Ishikawa (cell line): ENCODE data around the gene TLR4.

Experiments used
- CEBPB ChIP-seq: IDR thresholded peaks from 2 replicates; pipeline ENCODE4 v1.6.1; 2012
- CREB1 ChIP-seq: IDR thresholded peaks from 2 replicates; pipeline ENCODE4 v1.6.1; 2012; ENCODE audit warnings: low read depth
- EGR1 ChIP-seq: IDR thresholded peaks from 2 replicates; pipeline ENCODE4 v1.6.1; 2012
- EP300 ChIP-seq: IDR thresholded peaks from 2 replicates; pipeline ENCODE4 v1.6.1; 2012; ENCODE audit warnings: borderline replicate concordance
- FOXM1 ChIP-seq: IDR thresholded peaks from 2 replicates; pipeline ENCODE4 v1.6.1; 2012; ENCODE audit warnings: low read depth, borderline replicate concordance
- MAX ChIP-seq: IDR thresholded peaks from 2 replicates; pipeline ENCODE4 v1.6.1; 2012
- NFIC ChIP-seq: IDR thresholded peaks from 2 replicates; pipeline ENCODE4 v1.6.1; 2012
- RAD21 ChIP-seq: IDR thresholded peaks from 2 replicates; pipeline ENCODE4 v1.6.1; 2012; ENCODE audit warnings: low read depth
- TAF1 ChIP-seq: IDR thresholded peaks from 2 replicates; pipeline ENCODE4 v1.6.1; 2012; ENCODE audit warnings: low read depth, mild to moderate bottlenecking
- TCF12 ChIP-seq: IDR thresholded peaks from 2 replicates; pipeline ENCODE4 v1.6.1; 2012; ENCODE audit warnings: low read depth
- TEAD4 ChIP-seq: IDR thresholded peaks from 2 replicates; pipeline ENCODE4 v1.6.1; 2012
- YY1 ChIP-seq: IDR thresholded peaks from 2 replicates; pipeline ENCODE4 v1.6.1; 2012; ENCODE audit warnings: low read depth
- ZBTB7A ChIP-seq: IDR thresholded peaks from 2 replicates; pipeline ENCODE4 v1.6.1; 2012; ENCODE audit warnings: low read depth
- TF ChIP-seq, protein P1 (sequence below): IDR thresholded peaks from 2 replicates; pipeline ENCODE4 v1.6.1; 2012
- TF ChIP-seq, protein P2 (sequence below): IDR thresholded peaks from 2 replicates; pipeline ENCODE4 v1.6.1; 2012; ENCODE audit warnings: low read depth, mild to moderate bottlenecking

Gene TLR4

GRCh38 chr9:117706421-117707116 is 2.4 kb downstream of the TLR4 start:
- TF ChIP-seq, protein P1, sequence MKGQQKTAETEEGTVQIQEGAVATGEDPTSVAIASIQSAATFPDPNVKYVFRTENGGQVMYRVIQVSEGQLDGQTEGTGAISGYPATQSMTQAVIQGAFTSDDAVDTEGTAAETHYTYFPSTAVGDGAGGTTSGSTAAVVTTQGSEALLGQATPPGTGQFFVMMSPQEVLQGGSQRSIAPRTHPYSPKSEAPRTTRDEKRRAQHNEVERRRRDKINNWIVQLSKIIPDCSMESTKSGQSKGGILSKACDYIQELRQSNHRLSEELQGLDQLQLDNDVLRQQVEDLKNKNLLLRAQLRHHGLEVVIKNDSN: no peak
- TF ChIP-seq MAX (no peak), ZBTB7A (no peak), NFIC (no peak), TCF12 (no peak), EP300 (no peak), CEBPB (no peak), TAF1 (no peak)

DNA sequence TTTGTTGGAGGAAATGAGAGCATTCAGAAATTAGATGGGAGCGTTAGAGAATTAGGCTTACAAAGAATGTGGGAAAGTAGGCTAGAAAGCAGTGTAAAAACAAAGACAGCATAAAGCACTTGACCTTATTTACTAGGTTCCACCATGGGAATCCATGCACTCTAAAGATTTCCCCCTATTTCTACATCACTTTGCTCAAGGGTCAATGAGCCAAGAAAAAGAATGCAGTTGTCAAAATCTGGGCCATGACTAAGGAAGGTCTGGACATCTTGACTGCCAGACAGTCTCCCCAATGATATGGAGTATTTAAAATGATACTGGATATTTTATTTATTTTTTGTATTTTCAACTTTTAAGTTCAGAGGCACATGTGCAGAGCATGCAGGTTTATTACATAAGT is 3.4 kb downstream of the TLR4 start:
- TF ChIP-seq NFIC (no peak), EP300 (no peak), CEBPB (no peak), TEAD4 (no peak), RAD21 (no peak)

GRCh38 chr9:117709936-117710335 is 5.7 kb downstream of the TLR4 start:
- no peak for TF ChIP-seq RAD21
- TF ChIP-seq CREB1: no peak
- TF ChIP-seq TAF1: no peak

DNA sequence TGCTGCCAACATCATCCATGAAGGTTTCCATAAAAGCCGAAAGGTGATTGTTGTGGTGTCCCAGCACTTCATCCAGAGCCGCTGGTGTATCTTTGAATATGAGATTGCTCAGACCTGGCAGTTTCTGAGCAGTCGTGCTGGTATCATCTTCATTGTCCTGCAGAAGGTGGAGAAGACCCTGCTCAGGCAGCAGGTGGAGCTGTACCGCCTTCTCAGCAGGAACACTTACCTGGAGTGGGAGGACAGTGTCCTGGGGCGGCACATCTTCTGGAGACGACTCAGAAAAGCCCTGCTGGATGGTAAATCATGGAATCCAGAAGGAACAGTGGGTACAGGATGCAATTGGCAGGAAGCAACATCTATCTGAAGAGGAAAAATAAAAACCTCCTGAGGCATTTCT is 10.1 kb downstream of the TLR4 start:
- TF ChIP-seq TCF12: no peak
- TF ChIP-seq, protein P1: no peak
- TF ChIP-seq FOXM1: no peak
- no peak for TF ChIP-seq NFIC
- no peak for TF ChIP-seq MAX

- TF ChIP-seq, protein P2, sequence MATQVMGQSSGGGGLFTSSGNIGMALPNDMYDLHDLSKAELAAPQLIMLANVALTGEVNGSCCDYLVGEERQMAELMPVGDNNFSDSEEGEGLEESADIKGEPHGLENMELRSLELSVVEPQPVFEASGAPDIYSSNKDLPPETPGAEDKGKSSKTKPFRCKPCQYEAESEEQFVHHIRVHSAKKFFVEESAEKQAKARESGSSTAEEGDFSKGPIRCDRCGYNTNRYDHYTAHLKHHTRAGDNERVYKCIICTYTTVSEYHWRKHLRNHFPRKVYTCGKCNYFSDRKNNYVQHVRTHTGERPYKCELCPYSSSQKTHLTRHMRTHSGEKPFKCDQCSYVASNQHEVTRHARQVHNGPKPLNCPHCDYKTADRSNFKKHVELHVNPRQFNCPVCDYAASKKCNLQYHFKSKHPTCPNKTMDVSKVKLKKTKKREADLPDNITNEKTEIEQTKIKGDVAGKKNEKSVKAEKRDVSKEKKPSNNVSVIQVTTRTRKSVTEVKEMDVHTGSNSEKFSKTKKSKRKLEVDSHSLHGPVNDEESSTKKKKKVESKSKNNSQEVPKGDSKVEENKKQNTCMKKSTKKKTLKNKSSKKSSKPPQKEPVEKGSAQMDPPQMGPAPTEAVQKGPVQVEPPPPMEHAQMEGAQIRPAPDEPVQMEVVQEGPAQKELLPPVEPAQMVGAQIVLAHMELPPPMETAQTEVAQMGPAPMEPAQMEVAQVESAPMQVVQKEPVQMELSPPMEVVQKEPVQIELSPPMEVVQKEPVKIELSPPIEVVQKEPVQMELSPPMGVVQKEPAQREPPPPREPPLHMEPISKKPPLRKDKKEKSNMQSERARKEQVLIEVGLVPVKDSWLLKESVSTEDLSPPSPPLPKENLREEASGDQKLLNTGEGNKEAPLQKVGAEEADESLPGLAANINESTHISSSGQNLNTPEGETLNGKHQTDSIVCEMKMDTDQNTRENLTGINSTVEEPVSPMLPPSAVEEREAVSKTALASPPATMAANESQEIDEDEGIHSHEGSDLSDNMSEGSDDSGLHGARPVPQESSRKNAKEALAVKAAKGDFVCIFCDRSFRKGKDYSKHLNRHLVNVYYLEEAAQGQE: no peak
- no peak for TF ChIP-seq ZBTB7A
- no peak for TF ChIP-seq NFIC
- TF ChIP-seq RAD21: no peak
- TF ChIP-seq EGR1: no peak
- TF ChIP-seq MAX: no peak
- TF ChIP-seq TAF1: no peak
- TF ChIP-seq CREB1: no peak
- no peak for TF ChIP-seq TCF12
- TF ChIP-seq EP300: no peak
- TF ChIP-seq, protein P1: no peak
- no peak for TF ChIP-seq FOXM1
- no peak for TF ChIP-seq TEAD4
- no peak for TF ChIP-seq CEBPB
- no peak for TF ChIP-seq YY1
Measured at GRCh38 chr9:117715411-117715989, 11.3 kb downstream of the TLR4 start.

DNA sequence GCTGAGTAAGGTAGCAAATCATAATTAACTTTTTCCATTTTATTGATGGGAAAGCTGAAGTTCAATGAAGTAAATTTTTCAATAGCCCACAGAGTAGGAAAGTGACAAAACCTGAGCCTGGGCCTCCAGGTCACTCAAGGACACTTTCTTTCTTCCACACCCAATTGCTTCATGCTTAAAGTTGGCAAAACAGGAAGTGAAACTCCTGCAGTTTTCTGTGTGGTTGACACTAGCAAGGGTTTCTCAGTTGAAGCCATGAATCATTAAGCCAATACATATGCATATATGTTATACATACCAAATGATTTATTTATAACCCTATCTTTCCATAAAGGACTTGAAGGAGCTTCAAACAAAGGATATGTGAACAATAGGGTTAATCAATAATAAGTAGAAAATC is 13.9 kb downstream of the TLR4 start:
- TF ChIP-seq, protein P2: no peak
- TF ChIP-seq YY1 (no peak), ZBTB7A (no peak), FOXM1 (no peak)
